SK-N-MC (cell line): ENCODE measurements around the gene ATP6V1D.
"Not testable (repeated sequence)": the region's sequence is repeated elsewhere in the genome, so short reads cannot be mapped to it uniquely, and the experiment has no call there.

Source experiments
- DNase-seq: peaks from one replicate; pipeline ENCODE4 v3.0.0-alpha.2; 2011; ENCODE audit warnings: low read depth, low spot score
- H3K27ac ChIP-seq: fragments of 200-600 bp; sonication (generic); 2 replicates; pipeline ENCODE4 v1.5.1; 2016; ENCODE audit warnings: mixed run types
- H3K36me3 ChIP-seq: fragments of 200-600 bp; sonication (generic); 2 replicates; pipeline ENCODE4 v1.6.1; 2017; ENCODE audit warnings: antibody characterized with exemption, low read length, mixed read lengths; ENCODE audit not compliant: insufficient read depth
- H3K4me3 ChIP-seq: fragments of 200-600 bp; sonication (generic); 2 replicates; pipeline ENCODE4 v1.5.1; 2016
- H3K9ac ChIP-seq: fragments of 200-600 bp; sonication (generic); 2 replicates; pipeline ENCODE4 v1.8.0; 2017; ENCODE audit warnings: mixed run types, mixed read lengths; ENCODE audit not compliant: insufficient read length
- H3K9me3 ChIP-seq: fragments of 200-600 bp; sonication (generic); 2 replicates; pipeline ENCODE4 v1.6.1; 2017; ENCODE audit warnings: low read depth, mild to moderate bottlenecking, antibody characterized with exemption, low read length, moderate library complexity, mixed read lengths
- EZH2 ChIP-seq: fragments of 200-600 bp; sonication (generic); IDR thresholded peaks from one replicate; pipeline ENCODE4 v1.6.1; 2017; ENCODE audit warnings: antibody characterized with exemption
- FOXP2 ChIP-seq: optimal IDR thresholded peaks from 2 replicates; pipeline ENCODE3; 2011; ENCODE audit warnings: mild to moderate bottlenecking, moderate library complexity; ENCODE audit not compliant: insufficient read depth; ENCODE audit errors: extremely low read length, control extremely low read depth
- POLR2AphosphoS5 ChIP-seq: IDR thresholded peaks from 2 replicates; pipeline ENCODE4 v1.6.1; 2012; ENCODE audit warnings: mild to moderate bottlenecking, low read depth, low read length, borderline replicate concordance

The ATP6V1D gene

GRCh38 chr14:67332468-67332867, 27.1 kb downstream of the ATP6V1D start:
- Histone ChIP-seq H3K4me3 (no peak overlapping the region), H3K36me3 (peaks cover 69% of the 10 kb centered on the region), H3K9me3 (no peaks in the 10 kb centered on the region), H3K9ac (no peak overlapping the region), H3K27ac (peak overlapping the region; percentile 83)
- no peak for TF ChIP-seq FOXP2
- DNase-seq, result no peak

DNA sequence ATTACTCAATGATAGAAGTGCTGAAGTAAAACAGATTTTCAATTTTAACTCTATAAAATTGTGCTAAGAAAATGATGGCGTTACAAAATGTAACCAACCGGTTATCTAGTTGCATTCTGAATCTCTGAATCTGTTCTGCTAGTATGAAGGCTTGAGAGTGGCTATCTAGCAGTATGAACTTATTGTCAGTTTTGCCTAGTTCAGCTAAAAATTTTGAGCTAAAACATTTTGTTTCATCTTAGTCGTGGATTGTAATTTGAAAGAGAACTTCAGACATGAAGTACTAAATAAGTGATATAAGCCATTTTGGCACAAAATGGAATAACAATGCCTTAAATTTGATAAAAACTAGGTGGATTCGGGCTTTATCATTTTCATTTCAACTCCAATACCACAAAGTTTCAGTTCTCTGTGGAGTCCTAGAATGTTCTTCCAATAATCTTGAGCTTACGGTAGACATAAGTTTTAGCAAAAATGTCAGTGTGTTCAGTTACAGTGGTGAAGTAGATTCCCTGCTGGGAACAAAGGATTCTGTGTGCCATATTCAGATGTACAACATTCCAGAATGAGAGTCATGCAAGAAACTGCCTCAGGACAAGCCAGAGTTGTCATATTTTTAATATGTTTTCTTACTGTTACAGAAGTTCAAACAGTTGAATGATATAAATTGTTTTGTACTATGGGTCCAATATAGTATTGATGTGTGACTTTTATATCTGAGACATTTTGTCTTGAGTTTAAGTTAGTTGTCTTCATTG, 28.1 kb downstream of the ATP6V1D start:
- peaks cover 66% of the 10 kb centered on the region for H3K36me3 ChIP-seq

GRCh38 chr14:67329666-67330065, 29.9 kb downstream of the ATP6V1D start:
- not testable (repeated sequence) for H3K9ac ChIP-seq, H3K4me3 ChIP-seq, H3K9me3 ChIP-seq, H3K27ac ChIP-seq, DNase-seq
- H3K36me3 ChIP-seq, result peaks cover 61% of the 10 kb centered on the region

More for the DNA sequence above, 28.1 kb downstream of the ATP6V1D start:
- H3K9me3 ChIP-seq, result no peaks in the 10 kb centered on the region
- peak overlapping the region; percentile 35 for H3K9ac ChIP-seq
- peak overlapping the region; percentile 26; the same call in 1 of the 2 replicates for H3K4me3 ChIP-seq
- no peak for DNase-seq
- H3K27ac ChIP-seq, result peak overlapping the region; percentile 83
- TF ChIP-seq FOXP2, result no peak
- TF ChIP-seq POLR2AphosphoS5, result no peak
- TF ChIP-seq EZH2, result no peak

GRCh38 chr14:67319142-67319541, 40.5 kb downstream of the ATP6V1D start:
- Histone ChIP-seq H3K9me3 (no peaks in the 10 kb centered on the region), H3K9ac (no peak overlapping the region), H3K36me3 (peaks cover 68% of the 10 kb centered on the region), H3K27ac (peak overlapping the region; percentile 17; the same call in 1 of the 2 replicates), H3K4me3 (no peak overlapping the region)
- TF ChIP-seq FOXP2 (no peak), POLR2AphosphoS5 (no peak), EZH2 (no peak)
- no peak for DNase-seq

DNA sequence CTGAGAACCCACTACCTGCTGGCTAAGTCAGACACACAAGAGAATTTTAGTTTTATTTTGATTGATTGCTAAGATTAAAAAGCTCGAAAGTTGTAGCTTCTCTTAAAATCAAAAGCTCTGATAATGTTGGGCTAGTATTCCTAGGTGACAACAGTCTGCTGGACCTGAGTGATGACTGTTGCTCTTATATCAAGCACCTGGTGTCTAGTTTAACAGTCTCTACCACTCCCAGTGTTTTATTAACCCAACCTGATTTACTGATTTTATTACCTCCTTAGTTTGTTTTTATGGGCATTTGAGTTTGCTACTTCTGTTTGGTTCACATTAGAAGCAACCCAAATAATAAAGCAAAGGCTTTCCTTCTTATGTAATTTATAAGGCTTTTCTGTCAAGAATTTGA, 41.8 kb downstream of the ATP6V1D start:
- H3K36me3 ChIP-seq, result peaks cover 70% of the 10 kb centered on the region
- H3K27ac ChIP-seq, result peak overlapping the region; percentile 80
- TF ChIP-seq POLR2AphosphoS5 (no peak), FOXP2 (no peak), EZH2 (no peak)
- H3K4me3 ChIP-seq, result no peak overlapping the region; the same call in 1 of the 2 replicates
- H3K9me3 ChIP-seq, result no peaks in the 10 kb centered on the region
- H3K9ac ChIP-seq, result peak overlapping the region; percentile 11
- no peak for DNase-seq

- no peak for DNase-seq
- no peak for TF ChIP-seq EZH2
- no peak for TF ChIP-seq POLR2AphosphoS5
- no peak for TF ChIP-seq FOXP2
- Histone ChIP-seq H3K36me3 (peaks cover 44% of the 10 kb centered on the region), H3K27ac (no peak overlapping the region), H3K9me3 (no peaks in the 10 kb centered on the region), H3K4me3 (no peak overlapping the region), H3K9ac (no peak overlapping the region)
These were observed 46.5 kb downstream of the ATP6V1D start for GRCh38 chr14:67313153-67313552.

DNA sequence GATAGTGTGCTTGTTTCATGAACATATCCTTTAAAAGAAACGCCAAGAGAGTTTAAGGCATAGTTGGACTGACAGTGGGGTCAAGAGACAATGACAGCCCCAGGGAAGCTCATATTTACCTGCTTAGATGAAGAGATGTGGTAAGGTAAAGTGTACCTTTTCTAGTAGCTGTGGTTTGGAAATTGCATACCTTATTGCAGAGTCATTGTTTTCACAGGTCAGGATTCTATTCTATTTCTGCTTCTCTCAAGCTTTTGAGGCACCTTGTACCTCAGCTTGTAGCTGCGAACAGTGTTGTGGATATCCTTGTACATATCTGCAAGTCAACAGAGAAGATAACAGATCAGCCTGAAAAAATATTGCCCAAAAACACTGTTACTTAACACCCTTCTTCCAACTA, 47.7 kb downstream of the ATP6V1D start:
- DNase-seq, result no peak

More for the DNA sequence above, 47.7 kb downstream of the ATP6V1D start:
- no peaks in the 10 kb centered on the region for H3K9me3 ChIP-seq
- H3K4me3 ChIP-seq, result no peak overlapping the region
- no peak overlapping the region for H3K27ac ChIP-seq
- H3K36me3 ChIP-seq, result peaks cover 38% of the 10 kb centered on the region
- TF ChIP-seq FOXP2 (no peak), EZH2 (no peak), POLR2AphosphoS5 (no peak)
- H3K9ac ChIP-seq, result no peak overlapping the region
